ENCODE results near the gene SYCP2. TPM values are rescaled to one million over a fixed set of nuclear protein-coding genes. Genes with fewer than 3 reads are reported as not detected.

Gene SYCP2
- total and polyA plus RNA-seq, 2 of the 8 experiments (the other 6 are each of a cell fraction or from before 2014, with no cell fraction given), result 0.02 to 0.50 TPM

- TF ChIP-seq, protein P1, sequence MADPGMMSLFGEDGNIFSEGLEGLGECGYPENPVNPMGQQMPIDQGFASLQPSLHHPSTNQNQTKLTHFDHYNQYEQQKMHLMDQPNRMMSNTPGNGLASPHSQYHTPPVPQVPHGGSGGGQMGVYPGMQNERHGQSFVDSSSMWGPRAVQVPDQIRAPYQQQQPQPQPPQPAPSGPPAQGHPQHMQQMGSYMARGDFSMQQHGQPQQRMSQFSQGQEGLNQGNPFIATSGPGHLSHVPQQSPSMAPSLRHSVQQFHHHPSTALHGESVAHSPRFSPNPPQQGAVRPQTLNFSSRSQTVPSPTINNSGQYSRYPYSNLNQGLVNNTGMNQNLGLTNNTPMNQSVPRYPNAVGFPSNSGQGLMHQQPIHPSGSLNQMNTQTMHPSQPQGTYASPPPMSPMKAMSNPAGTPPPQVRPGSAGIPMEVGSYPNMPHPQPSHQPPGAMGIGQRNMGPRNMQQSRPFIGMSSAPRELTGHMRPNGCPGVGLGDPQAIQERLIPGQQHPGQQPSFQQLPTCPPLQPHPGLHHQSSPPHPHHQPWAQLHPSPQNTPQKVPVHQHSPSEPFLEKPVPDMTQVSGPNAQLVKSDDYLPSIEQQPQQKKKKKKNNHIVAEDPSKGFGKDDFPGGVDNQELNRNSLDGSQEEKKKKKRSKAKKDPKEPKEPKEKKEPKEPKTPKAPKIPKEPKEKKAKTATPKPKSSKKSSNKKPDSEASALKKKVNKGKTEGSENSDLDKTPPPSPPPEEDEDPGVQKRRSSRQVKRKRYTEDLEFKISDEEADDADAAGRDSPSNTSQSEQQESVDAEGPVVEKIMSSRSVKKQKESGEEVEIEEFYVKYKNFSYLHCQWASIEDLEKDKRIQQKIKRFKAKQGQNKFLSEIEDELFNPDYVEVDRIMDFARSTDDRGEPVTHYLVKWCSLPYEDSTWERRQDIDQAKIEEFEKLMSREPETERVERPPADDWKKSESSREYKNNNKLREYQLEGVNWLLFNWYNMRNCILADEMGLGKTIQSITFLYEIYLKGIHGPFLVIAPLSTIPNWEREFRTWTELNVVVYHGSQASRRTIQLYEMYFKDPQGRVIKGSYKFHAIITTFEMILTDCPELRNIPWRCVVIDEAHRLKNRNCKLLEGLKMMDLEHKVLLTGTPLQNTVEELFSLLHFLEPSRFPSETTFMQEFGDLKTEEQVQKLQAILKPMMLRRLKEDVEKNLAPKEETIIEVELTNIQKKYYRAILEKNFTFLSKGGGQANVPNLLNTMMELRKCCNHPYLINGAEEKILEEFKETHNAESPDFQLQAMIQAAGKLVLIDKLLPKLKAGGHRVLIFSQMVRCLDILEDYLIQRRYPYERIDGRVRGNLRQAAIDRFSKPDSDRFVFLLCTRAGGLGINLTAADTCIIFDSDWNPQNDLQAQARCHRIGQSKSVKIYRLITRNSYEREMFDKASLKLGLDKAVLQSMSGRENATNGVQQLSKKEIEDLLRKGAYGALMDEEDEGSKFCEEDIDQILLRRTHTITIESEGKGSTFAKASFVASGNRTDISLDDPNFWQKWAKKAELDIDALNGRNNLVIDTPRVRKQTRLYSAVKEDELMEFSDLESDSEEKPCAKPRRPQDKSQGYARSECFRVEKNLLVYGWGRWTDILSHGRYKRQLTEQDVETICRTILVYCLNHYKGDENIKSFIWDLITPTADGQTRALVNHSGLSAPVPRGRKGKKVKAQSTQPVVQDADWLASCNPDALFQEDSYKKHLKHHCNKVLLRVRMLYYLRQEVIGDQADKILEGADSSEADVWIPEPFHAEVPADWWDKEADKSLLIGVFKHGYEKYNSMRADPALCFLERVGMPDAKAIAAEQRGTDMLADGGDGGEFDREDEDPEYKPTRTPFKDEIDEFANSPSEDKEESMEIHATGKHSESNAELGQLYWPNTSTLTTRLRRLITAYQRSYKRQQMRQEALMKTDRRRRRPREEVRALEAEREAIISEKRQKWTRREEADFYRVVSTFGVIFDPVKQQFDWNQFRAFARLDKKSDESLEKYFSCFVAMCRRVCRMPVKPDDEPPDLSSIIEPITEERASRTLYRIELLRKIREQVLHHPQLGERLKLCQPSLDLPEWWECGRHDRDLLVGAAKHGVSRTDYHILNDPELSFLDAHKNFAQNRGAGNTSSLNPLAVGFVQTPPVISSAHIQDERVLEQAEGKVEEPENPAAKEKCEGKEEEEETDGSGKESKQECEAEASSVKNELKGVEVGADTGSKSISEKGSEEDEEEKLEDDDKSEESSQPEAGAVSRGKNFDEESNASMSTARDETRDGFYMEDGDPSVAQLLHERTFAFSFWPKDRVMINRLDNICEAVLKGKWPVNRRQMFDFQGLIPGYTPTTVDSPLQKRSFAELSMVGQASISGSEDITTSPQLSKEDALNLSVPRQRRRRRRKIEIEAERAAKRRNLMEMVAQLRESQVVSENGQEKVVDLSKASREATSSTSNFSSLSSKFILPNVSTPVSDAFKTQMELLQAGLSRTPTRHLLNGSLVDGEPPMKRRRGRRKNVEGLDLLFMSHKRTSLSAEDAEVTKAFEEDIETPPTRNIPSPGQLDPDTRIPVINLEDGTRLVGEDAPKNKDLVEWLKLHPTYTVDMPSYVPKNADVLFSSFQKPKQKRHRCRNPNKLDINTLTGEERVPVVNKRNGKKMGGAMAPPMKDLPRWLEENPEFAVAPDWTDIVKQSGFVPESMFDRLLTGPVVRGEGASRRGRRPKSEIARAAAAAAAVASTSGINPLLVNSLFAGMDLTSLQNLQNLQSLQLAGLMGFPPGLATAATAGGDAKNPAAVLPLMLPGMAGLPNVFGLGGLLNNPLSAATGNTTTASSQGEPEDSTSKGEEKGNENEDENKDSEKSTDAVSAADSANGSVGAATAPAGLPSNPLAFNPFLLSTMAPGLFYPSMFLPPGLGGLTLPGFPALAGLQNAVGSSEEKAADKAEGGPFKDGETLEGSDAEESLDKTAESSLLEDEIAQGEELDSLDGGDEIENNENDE (IDR thresholded peaks at IDR 0.05; ENCODE audit: insufficient replicate concordance, low read length), result no peak
- TF ChIP-seq TAF7 (optimal IDR thresholded peaks at IDR 0.05; ENCODE audit: borderline replicate concordance, low read depth, low read length) (no peak), ZNF274 (IDR thresholded peaks at IDR 0.05; ENCODE audit: borderline replicate concordance, extremely low read depth, low read length) (no peak), CEBPB (IDR thresholded peaks at IDR 0.05; ENCODE audit: low read depth, low read length) (no peak), BRCA1 (IDR thresholded peaks at IDR 0.05; ENCODE audit: low read depth, low read length) (no peak), HDAC2 (IDR thresholded peaks at IDR 0.05; ENCODE audit: borderline replicate concordance in 1 of 2, low read depth in 2 of 2, low read length in 2 of 2) (no peak), TBP (IDR thresholded peaks at IDR 0.05; ENCODE audit: low read depth, low read length) (no peak), CBX5 (IDR thresholded peaks at IDR 0.05; ENCODE audit: low read depth, low read length) (no peak), CHD1 (IDR thresholded peaks at IDR 0.05; ENCODE audit: low read depth, low read length) (no peak)
Observed at GRCh38 chr20:59948212-59948611, 14.8 kb upstream of the SYCP2 start (continued).

Data from H1 (cell line).